Right cardiac atrium (tissue), 5 donors: ENCODE results near the gene GPR18. TPM values are rescaled to one million over a fixed set of nuclear protein-coding genes. Genes with fewer than 3 reads are reported as not detected.

Experiments used
- ATAC-seq, 2 donors: fragments of 200-7000 bp; cut with Tn5 transposase; one replicate each; pipeline versions ENCODE4 v1.8.0 to v1.9.1; 2020; ENCODE audit warnings: moderate library complexity in 2 of 2, mild to moderate bottlenecking in 1 of 2
- DNase-seq, 3 donors: peaks; one replicate each; pipeline ENCODE4 v3.0.0-alpha.2; 2020
- H3K27ac ChIP-seq: one replicate; pipeline ENCODE4 v1.5.1; 2013; ENCODE audit warnings: mild to moderate bottlenecking, low read length, control low read depth, moderate library complexity
- H3K27me3 ChIP-seq: one replicate; pipeline ENCODE4 v1.6.1; 2013; ENCODE audit not compliant: control insufficient read depth, insufficient read depth
- H3K4me1 ChIP-seq: one replicate; pipeline ENCODE4 v1.6.1; 2013; ENCODE audit warnings: low read length; ENCODE audit not compliant: control insufficient read depth, insufficient read depth
- H3K4me3 ChIP-seq: one replicate; pipeline ENCODE4 v1.5.1; 2013; ENCODE audit warnings: low read length, control low read depth
- H3K9me3 ChIP-seq: one replicate; pipeline ENCODE4 v1.6.1; 2013; ENCODE audit warnings: low read length; ENCODE audit not compliant: control insufficient read depth
- WGBS: extraction: QIAGEN DNeasy Blood & Tissue Kit; methylation state at CpG from one replicate; pipeline ENCODE4 v1.1.7; 2013; 5-methylcytosine and 5-hydroxymethylcytosine counted together
- intact Hi-C, 4 donors: fragments of 100-400 bp; cut with DNase I; formaldehyde crosslinking; loops; one replicate each; pipeline versions ENCODE4 v1.11.0 to v1.14.0; 2022 to 2023
- polyA plus RNA-seq: library from polyadenylated mRNA; stranded (reverse); fragments of 200-250 nt; gene quantifications from one replicate; pipeline ENCODE4 v1.2.3, GENCODE V29; 2013
- total RNA-seq, 4 donors: library from RNA; stranded (reverse); fragmentation: NEBNext Ultra II Directional; extraction: Animal tissue kit (Norgen Biotek cat#: 25700); gene quantifications; one replicate each; pipeline ENCODE4 v1.2.1, GENCODE V29; 2021
- donor health status: healthy with polysubstance abuse.
- donor health status: DM: no; HTN: yes; CAD: no.
- donor health status: DM: no; HTN: no; CAD: no.
- donor health status: DM: no; HTN: yes; CAD: no; lungs with severe emphysema.
- donor health status: DM: yes; HTN: yes; CAD: no.

The GPR18 gene
- total and polyA plus RNA-seq, 5 donors: 0.21 to 0.37 TPM; not detected in 3

DNA sequence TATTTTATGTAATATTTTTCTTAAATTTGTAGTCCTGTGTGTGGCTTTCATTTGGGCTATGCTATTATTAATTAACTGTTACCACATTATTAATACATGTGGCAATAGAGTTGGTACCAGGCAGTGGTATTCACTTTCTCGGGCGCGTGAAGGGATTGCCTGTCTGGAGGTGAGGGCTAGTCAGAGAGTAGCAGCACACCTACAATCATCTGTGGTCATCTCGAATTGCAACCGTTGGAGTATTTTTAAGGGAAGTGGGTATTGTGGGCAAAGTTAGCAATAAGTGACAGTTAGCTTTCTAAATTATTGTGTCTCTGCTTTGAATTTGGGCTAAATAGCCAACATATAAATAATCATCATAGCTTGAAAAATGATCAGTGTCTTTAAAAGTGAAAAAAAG lies 20.0 kb upstream of the GPR18 start:
- no peak for DNase-seq
- ATAC-seq: no peak
- no peaks in the 10 kb centered on the region for H3K27me3 ChIP-seq
- intact Hi-C loops: loop anchor here in 1 of 4 donors (10.0 kb wide), 1 partner anchor 157 kb away; no protein-coding TSS in a partner anchor
- H3K4me1 ChIP-seq: peaks cover 4% of the 10 kb centered on the region
- no peak overlapping the region for H3K4me3 ChIP-seq
- no peak overlapping the region for H3K27ac ChIP-seq
- WGBS: 83% methylated on average over 5 of the region's 5 CpGs
- no peaks in the 10 kb centered on the region for H3K9me3 ChIP-seq

DNA sequence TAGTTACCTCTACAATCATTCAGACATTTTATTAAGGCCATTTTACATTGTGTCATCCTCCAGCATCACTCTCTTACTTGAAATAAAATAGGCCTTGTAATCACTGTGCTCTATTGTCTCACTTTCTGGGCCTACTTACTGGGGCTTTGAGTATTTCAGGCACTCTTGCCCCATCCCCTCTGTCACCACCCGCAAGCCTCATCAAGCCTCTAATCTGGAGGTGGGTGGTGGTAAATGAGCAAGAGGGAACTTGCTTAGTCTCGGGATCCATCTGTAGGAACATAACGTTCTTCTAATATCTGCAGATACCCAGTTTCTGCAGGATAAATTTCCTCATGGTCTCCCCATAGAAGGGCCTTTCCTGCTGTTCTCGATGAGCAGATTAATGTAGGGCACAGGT lies 19.4 kb upstream of the GPR18 start:
- 85% methylated on average over 4 of the region's 4 CpGs for WGBS
- Histone ChIP-seq H3K4me3 (no peak overlapping the region), H3K9me3 (peaks cover under 1% of the 10 kb centered on the region), H3K27me3 (no peaks in the 10 kb centered on the region), H3K4me1 (peaks cover 4% of the 10 kb centered on the region), H3K27ac (no peak overlapping the region)
- intact Hi-C loops: loop anchor here in 1 of 4 donors (10.0 kb wide), 1 partner anchor 157 kb away; no protein-coding TSS in a partner anchor
- DNase-seq (no peak), ATAC-seq (peak in 1 of 2 donors; percentile 17)

GRCh38 chr13:99276706-99277105 lies 18.5 kb upstream of the GPR18 start:
- ATAC-seq: no peak
- Histone ChIP-seq H3K4me1 (no peaks in the 10 kb centered on the region), H3K27ac (no peak overlapping the region), H3K4me3 (no peak overlapping the region), H3K9me3 (peaks cover 3% of the 10 kb centered on the region), H3K27me3 (no peaks in the 10 kb centered on the region)
- no peak for DNase-seq
- intact Hi-C loops: loop anchor here in 1 of 4 donors (10.0 kb wide), 1 partner anchor 158 kb away; no protein-coding TSS in a partner anchor
- WGBS: 89% methylated on average over 2 of the region's 2 CpGs

DNA sequence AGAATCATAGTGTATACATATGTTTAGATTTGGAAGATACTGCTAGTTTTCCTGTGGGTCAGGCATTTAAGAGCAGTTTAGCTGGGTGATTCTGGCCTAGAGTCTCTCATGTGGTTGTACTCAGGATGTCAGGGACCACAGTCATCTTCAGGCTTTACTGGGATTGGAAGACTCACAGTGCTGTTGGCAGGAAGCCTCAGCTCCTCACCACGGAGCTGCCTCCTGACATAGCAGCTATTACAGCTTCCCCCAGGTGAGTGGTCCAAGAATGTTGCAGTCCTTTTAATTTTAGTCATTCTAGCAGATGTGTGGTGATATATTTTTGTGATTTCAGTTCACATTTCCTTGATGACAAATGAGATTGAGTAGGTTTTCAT lies 16.9 kb upstream of the GPR18 start:
- DNase-seq (no peak), ATAC-seq (peak in 1 of 2 donors; percentile 22)
- H3K27ac ChIP-seq: no peak overlapping the region
- H3K9me3 ChIP-seq: peaks cover 3% of the 10 kb centered on the region
- H3K4me1 ChIP-seq: no peaks in the 10 kb centered on the region
- no peak overlapping the region for H3K4me3 ChIP-seq
- 16% methylated on average over 1 of the region's 1 CpG for WGBS
- H3K27me3 ChIP-seq: no peaks in the 10 kb centered on the region
- intact Hi-C loops: loop anchor here in 1 of 4 donors (10.0 kb wide), 1 partner anchor 160 kb away; no protein-coding TSS in a partner anchor

DNA sequence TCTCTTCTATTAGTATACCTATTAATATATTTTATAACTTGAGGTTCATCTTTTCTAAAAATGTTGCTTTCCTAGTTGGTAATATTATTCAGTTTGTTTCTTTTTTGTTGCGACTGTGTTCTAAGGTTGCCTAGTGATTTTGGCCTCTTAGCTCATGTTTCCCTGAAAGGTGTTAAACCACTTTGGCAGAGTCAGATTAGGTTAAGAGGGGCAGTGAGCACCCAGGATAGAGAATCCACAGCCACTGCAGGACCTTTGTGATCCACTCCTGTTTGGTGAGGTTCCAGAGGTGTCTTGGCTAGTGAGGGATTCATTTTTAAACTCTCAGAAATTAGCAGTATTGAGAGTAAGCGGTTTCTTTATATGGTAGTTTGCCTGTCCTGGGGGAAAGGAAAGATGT lies 14.9 kb upstream of the GPR18 start:
- no peaks in the 10 kb centered on the region for H3K4me1 ChIP-seq
- 73% methylated on average over 2 of the region's 2 CpGs for WGBS
- no peak overlapping the region for H3K4me3 ChIP-seq
- DNase-seq (no peak), ATAC-seq (peak; percentile 69 to 73)
- intact Hi-C loops: loop anchor here in 3 of 4 donors (5.0 to 10.0 kb wide), 2 partner anchors 162 to 164 kb away; no protein-coding TSS in a partner anchor
- no peak overlapping the region for H3K27ac ChIP-seq
- no peaks in the 10 kb centered on the region for H3K27me3 ChIP-seq
- peaks cover 3% of the 10 kb centered on the region for H3K9me3 ChIP-seq

- no peak overlapping the region for H3K27ac ChIP-seq
- H3K4me3 ChIP-seq: no peak overlapping the region
- H3K4me1 ChIP-seq: no peaks in the 10 kb centered on the region
- DNase-seq (no peak), ATAC-seq (no peak)
- WGBS: 98% methylated on average over 2 of the region's 2 CpGs
- intact Hi-C loops: loop anchor here in 3 of 4 donors (5.0 to 10.0 kb wide), 2 partner anchors 162 to 165 kb away; no protein-coding TSS in a partner anchor
- H3K27me3 ChIP-seq: no peaks in the 10 kb centered on the region
- H3K9me3 ChIP-seq: peaks cover 3% of the 10 kb centered on the region
Measured at GRCh38 chr13:99272481-99272880, 14.3 kb upstream of the GPR18 start.

DNA sequence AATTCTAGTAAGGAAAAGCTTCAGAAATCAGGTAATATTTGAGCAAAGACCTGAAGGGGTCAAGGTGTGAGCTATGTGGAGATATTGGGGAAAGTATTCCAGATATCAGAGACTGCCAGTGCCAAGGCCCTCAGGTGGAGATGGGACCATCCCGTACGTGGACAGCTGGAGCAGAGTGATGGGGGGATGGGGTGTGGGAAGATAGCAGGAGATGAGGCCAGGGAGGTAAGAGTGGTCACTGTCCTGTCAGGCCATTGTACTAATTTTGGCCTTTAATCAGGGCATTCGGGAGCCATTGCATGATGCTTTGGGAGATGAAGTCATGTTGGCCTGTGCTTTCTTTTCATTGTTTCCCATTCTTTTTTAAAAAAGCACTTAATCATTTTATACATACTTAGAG lies 13.1 kb upstream of the GPR18 start:
- Histone ChIP-seq H3K27me3 (no peaks in the 10 kb centered on the region), H3K4me3 (no peak overlapping the region), H3K4me1 (no peaks in the 10 kb centered on the region), H3K9me3 (peaks cover 3% of the 10 kb centered on the region), H3K27ac (no peak overlapping the region)
- intact Hi-C loops: loop anchor here (2.0 to 10.0 kb wide), 3 partner anchors 164 to 166 kb away; no protein-coding TSS in a partner anchor
- ATAC-seq: no peak
- 69% methylated on average over 3 of the region's 3 CpGs for WGBS
- DNase-seq: no peak

DNA sequence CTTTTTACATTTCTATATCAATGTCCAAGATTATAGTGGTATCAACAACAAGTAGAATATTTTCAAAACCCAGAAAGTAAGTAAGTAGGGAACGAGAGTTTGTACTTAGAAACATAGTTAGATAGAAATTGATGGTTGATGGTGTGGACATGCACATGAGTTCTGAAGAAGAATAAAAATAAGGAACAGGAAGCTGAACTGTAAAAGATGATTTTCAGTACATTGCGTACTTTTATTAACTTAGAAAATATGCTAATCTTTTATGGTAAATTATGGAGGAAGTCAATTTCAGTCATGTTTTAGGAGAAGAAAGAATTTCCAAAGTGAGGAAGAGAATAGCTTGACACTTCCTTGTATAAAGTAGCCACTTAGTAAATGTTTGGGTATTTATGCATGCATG lies 12.3 kb upstream of the GPR18 start:
- intact Hi-C loops: loop anchor here (2.0 to 10.0 kb wide), 3 partner anchors 164 to 167 kb away; no protein-coding TSS in a partner anchor
- peaks cover 3% of the 10 kb centered on the region for H3K9me3 ChIP-seq
- H3K27me3 ChIP-seq: no peaks in the 10 kb centered on the region
- ATAC-seq: no peak
- H3K4me1 ChIP-seq: no peaks in the 10 kb centered on the region
- WGBS: 85% methylated on average over 2 of the region's 2 CpGs
- no peak for DNase-seq
- H3K4me3 ChIP-seq: no peak overlapping the region
- H3K27ac ChIP-seq: no peak overlapping the region

DNA sequence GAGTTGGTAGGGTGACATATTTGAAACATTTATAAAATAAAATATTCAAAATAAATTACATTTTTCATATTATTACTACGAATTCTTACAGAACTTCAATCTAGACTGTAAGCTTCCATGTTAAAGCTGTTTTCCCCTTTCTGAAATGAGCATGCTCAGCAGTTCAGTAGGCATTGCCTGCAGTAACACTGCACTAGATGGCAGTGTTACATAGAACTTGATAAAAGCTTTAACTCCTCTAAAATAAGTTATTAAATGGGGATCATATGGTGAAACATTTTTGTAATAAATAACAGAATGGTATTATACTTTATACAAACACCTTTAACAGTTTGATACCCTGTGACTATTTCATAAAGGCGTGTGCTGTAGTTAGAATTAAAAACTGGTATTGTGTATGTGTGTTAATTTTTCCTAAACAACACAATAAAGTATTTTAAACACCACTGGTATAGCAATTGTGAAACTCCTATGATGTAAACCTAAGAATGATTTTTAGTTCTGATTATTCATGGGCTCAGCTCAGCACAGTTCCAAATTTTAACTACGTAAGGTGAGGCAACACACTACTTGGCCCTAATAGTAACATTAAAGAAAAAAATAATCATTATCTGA lies 11.6 kb upstream of the GPR18 start:
- Histone ChIP-seq H3K4me3 (no peak overlapping the region), H3K4me1 (no peaks in the 10 kb centered on the region), H3K27ac (no peak overlapping the region), H3K9me3 (peaks cover 3% of the 10 kb centered on the region), H3K27me3 (no peaks in the 10 kb centered on the region)
- intact Hi-C loops: loop anchor here (2.0 to 10.0 kb wide), 4 partner anchors 92 to 168 kb away; no protein-coding TSS in a partner anchor
- ATAC-seq (peak; percentile 62 to 71), DNase-seq (no peak)
- 66% methylated on average over 3 of the region's 3 CpGs for WGBS

DNA sequence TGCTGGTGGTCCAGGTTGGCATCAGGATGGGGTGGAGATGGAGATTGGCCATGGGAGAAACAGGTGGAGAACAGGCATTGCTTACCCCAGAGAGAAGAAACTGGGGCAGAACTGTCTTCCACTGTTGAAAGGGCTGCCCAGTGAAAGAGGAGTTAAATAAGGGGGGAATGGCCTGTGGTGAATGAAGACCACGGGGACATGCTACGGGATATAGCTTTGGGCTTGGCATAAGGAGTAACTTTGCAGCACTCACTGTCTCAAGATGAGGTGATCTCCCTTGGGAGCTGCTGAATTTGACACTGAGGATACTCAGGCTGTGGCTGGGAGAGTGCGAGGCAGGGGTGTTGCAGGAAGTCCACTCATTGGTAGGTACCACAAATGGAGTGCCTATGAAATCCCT lies 10.6 kb upstream of the GPR18 start:
- Histone ChIP-seq H3K4me1 (peaks cover 2% of the 10 kb centered on the region), H3K27ac (no peak overlapping the region), H3K4me3 (no peak overlapping the region), H3K27me3 (no peaks in the 10 kb centered on the region), H3K9me3 (peaks cover 3% of the 10 kb centered on the region)
- intact Hi-C loops: loop anchor here in 1 of 4 donors (5.0 kb wide), 1 partner anchor 92 kb away; no protein-coding TSS in a partner anchor
- no peak for DNase-seq
- WGBS: 77% methylated on average over 3 of the region's 3 CpGs
- peak in 1 of 2 donors; percentile 10 for ATAC-seq

- Histone ChIP-seq H3K27ac (no peak overlapping the region), H3K27me3 (no peaks in the 10 kb centered on the region), H3K9me3 (peaks cover 3% of the 10 kb centered on the region), H3K4me1 (peaks cover 2% of the 10 kb centered on the region), H3K4me3 (no peak overlapping the region)
- ATAC-seq: no peak
- intact Hi-C loops: loop anchor here in 2 of 4 donors (2.0 to 5.0 kb wide), 2 partner anchors 91 kb away; no protein-coding TSS in a partner anchor
- no peak for DNase-seq
- WGBS: 91% methylated on average over 4 of the region's 4 CpGs
Measured at GRCh38 chr13:99267927-99268326, 9.7 kb upstream of the GPR18 start.
